Stimulated activated naive CD8-positive, alpha-beta T cell treated with anti-CD3 and anti-CD28 coated beads, Interleukin-15, Interleukin-2, amounts not matched to agents 100 ng/mL and 50 ng/mL, for 24 hours (primary cell): ENCODE data around the gene LILRA6.
"Not testable (repeated sequence)": the region's sequence is repeated elsewhere in the genome, so short reads cannot be mapped to it uniquely, and the experiment has no call there.

Source experiments
- H3K27ac Mint-ChIP-seq: one replicate; pipeline ENCODE4 v1.8.0; 2021; ENCODE audit warnings: mild to moderate bottlenecking, mixed read lengths
- H3K27me3 Mint-ChIP-seq: one replicate; pipeline ENCODE4 v1.8.0; 2021; ENCODE audit warnings: mixed read lengths
- H3K36me3 Mint-ChIP-seq: one replicate; pipeline ENCODE4 v1.8.0; 2021; ENCODE audit warnings: low read depth, mixed read lengths
- H3K4me1 Mint-ChIP-seq: one replicate; pipeline ENCODE4 v1.8.0; 2021; ENCODE audit warnings: low read depth, mixed read lengths
- H3K4me3 Mint-ChIP-seq: one replicate; pipeline ENCODE4 v1.8.0; 2021; ENCODE audit warnings: mild to moderate bottlenecking, mixed read lengths
- H3K9me3 Mint-ChIP-seq: one replicate; pipeline ENCODE4 v1.8.0; 2021; ENCODE audit warnings: mixed read lengths

LILRA6 gene

GRCh38 chr19:54223937-54224281, 18.7 kb downstream of the LILRA6 start:
- not testable (repeated sequence) for H3K4me1 Mint-ChIP-seq, H3K9me3 Mint-ChIP-seq, H3K4me3 Mint-ChIP-seq, H3K36me3 Mint-ChIP-seq, H3K27ac Mint-ChIP-seq
- peaks cover 17% of the 10 kb centered on the region for H3K27me3 Mint-ChIP-seq

GRCh38 chr19:54223277-54223936, 19.2 kb downstream of the LILRA6 start:
- not testable (repeated sequence) for H3K36me3 Mint-ChIP-seq, H3K4me1 Mint-ChIP-seq, H3K9me3 Mint-ChIP-seq, H3K27ac Mint-ChIP-seq, H3K4me3 Mint-ChIP-seq
- H3K27me3 Mint-ChIP-seq, result peaks cover 15% of the 10 kb centered on the region

GRCh38 chr19:54222474-54223276, 19.9 kb downstream of the LILRA6 start, which contains the start of gene LILRB3:
Gene LILRB3 (minus strand): TSS chr19:54223007. CDS start chr19:54222976, 31 bp downstream.
- H3K4me1 Mint-ChIP-seq, H3K4me3 Mint-ChIP-seq, H3K9me3 Mint-ChIP-seq, H3K27ac Mint-ChIP-seq, H3K36me3 Mint-ChIP-seq, H3K27me3 Mint-ChIP-seq: not testable (repeated sequence)

- H3K27ac Mint-ChIP-seq, H3K4me3 Mint-ChIP-seq, H3K4me1 Mint-ChIP-seq, H3K36me3 Mint-ChIP-seq, H3K27me3 Mint-ChIP-seq, H3K9me3 Mint-ChIP-seq: not testable (repeated sequence)
Observed at GRCh38 chr19:54221947-54222346, 20.6 kb downstream of the LILRA6 start.

GRCh38 chr19:54219702-54220101, 22.9 kb downstream of the LILRA6 start:
- H3K9me3 Mint-ChIP-seq, H3K36me3 Mint-ChIP-seq, H3K27ac Mint-ChIP-seq, H3K4me1 Mint-ChIP-seq, H3K4me3 Mint-ChIP-seq, H3K27me3 Mint-ChIP-seq: not testable (repeated sequence)

GRCh38 chr19:54218960-54219661, 23.5 kb downstream of the LILRA6 start:
- Mint-ChIP-seq H3K4me1 (no peaks in the 10 kb centered on the region), H3K27me3 (peaks cover 8% of the 10 kb centered on the region), H3K9me3 (no peaks in the 10 kb centered on the region), H3K27ac (no peak overlapping the region), H3K4me3 (no peak overlapping the region), H3K36me3 (no peaks in the 10 kb centered on the region)

GRCh38 chr19:54218259-54218658, 24.3 kb downstream of the LILRA6 start:
- H3K4me1 Mint-ChIP-seq, result no peaks in the 10 kb centered on the region
- no peak overlapping the region for H3K4me3 Mint-ChIP-seq
- H3K36me3 Mint-ChIP-seq, result no peaks in the 10 kb centered on the region
- no peaks in the 10 kb centered on the region for H3K9me3 Mint-ChIP-seq
- H3K27me3 Mint-ChIP-seq, result no peaks in the 10 kb centered on the region
- H3K27ac Mint-ChIP-seq, result no peak overlapping the region

GRCh38 chr19:54217517-54218247, 24.9 kb downstream of the LILRA6 start:
- H3K9me3 Mint-ChIP-seq, H3K27ac Mint-ChIP-seq, H3K4me1 Mint-ChIP-seq, H3K27me3 Mint-ChIP-seq, H3K36me3 Mint-ChIP-seq, H3K4me3 Mint-ChIP-seq: not testable (repeated sequence)

- H3K9me3 Mint-ChIP-seq, result no peaks in the 10 kb centered on the region
- no peak overlapping the region for H3K4me3 Mint-ChIP-seq
- no peaks in the 10 kb centered on the region for H3K27me3 Mint-ChIP-seq
- H3K4me1 Mint-ChIP-seq, result peaks cover 2% of the 10 kb centered on the region
- no peaks in the 10 kb centered on the region for H3K36me3 Mint-ChIP-seq
- H3K27ac Mint-ChIP-seq, result no peak overlapping the region
Observed at GRCh38 chr19:54216869-54217268, 25.7 kb downstream of the LILRA6 start.

GRCh38 chr19:54214734-54215133, 27.9 kb downstream of the LILRA6 start:
- H3K27ac Mint-ChIP-seq, result not testable (repeated sequence)

GRCh38 chr19:54214217-54214616, 28.4 kb downstream of the LILRA6 start:
- H3K36me3 Mint-ChIP-seq, result not testable (repeated sequence)

More at GRCh38 chr19:54214734-54215133, 27.9 kb downstream of the LILRA6 start:
- H3K4me3 Mint-ChIP-seq, H3K9me3 Mint-ChIP-seq, H3K36me3 Mint-ChIP-seq, H3K27me3 Mint-ChIP-seq: not testable (repeated sequence)
- H3K4me1 Mint-ChIP-seq, result peaks cover 20% of the 10 kb centered on the region

GRCh38 chr19:54211235-54211634, 31.4 kb downstream of the LILRA6 start:
- Mint-ChIP-seq H3K9me3 (no peaks in the 10 kb centered on the region), H3K36me3 (peaks cover 34% of the 10 kb centered on the region), H3K27me3 (no peaks in the 10 kb centered on the region), H3K4me1 (peaks cover 55% of the 10 kb centered on the region), H3K4me3 (peak overlapping the region; percentile 44), H3K27ac (peak overlapping the region; percentile 78)

More at GRCh38 chr19:54214217-54214616, 28.4 kb downstream of the LILRA6 start:
- H3K4me3 Mint-ChIP-seq, H3K27me3 Mint-ChIP-seq, H3K9me3 Mint-ChIP-seq, H3K27ac Mint-ChIP-seq: not testable (repeated sequence)
- H3K4me1 Mint-ChIP-seq, result peaks cover 26% of the 10 kb centered on the region

GRCh38 chr19:54209811-54210494, 32.6 kb downstream of the LILRA6 start:
- Mint-ChIP-seq H3K36me3 (peaks cover 46% of the 10 kb centered on the region), H3K4me1 (peaks cover 68% of the 10 kb centered on the region), H3K27ac (peak overlapping the region; percentile 78), H3K27me3 (no peaks in the 10 kb centered on the region), H3K4me3 (peak overlapping the region; percentile 44), H3K9me3 (no peaks in the 10 kb centered on the region)

GRCh38 chr19:54209058-54209810, 33.4 kb downstream of the LILRA6 start:
- peaks cover 54% of the 10 kb centered on the region for H3K36me3 Mint-ChIP-seq
- no peaks in the 10 kb centered on the region for H3K9me3 Mint-ChIP-seq
- peak overlapping the region; percentile 23 for H3K4me3 Mint-ChIP-seq
- H3K4me1 Mint-ChIP-seq, result peaks cover 76% of the 10 kb centered on the region
- no peaks in the 10 kb centered on the region for H3K27me3 Mint-ChIP-seq
- H3K27ac Mint-ChIP-seq, result no peak overlapping the region
